Gastrocnemius medialis (tissue), 4 donors: Measurements from ENCODE around the gene PCDHAC2. TPM values are rescaled to one million over a fixed set of nuclear protein-coding genes. Genes with fewer than 3 reads are reported as not detected.

Experiments used
- ATAC-seq, 2 donors: fragments of 150-250 bp; one replicate each; pipeline ENCODE4 v1.9.1; 2016
- DNase-seq, 2 donors: peaks; one replicate each; pipeline ENCODE4 v3.0.0-alpha.2; 2019
- H3K27ac ChIP-seq, 4 donors: fragments of 200-600 bp; sonication (generic); 1 replicate in 1 of 4; 2 replicates in 3 of 4; pipeline ENCODE4 v1.5.1; 2016 to 2018; ENCODE audit warnings: mild to moderate bottlenecking in 2 of 4, moderate library complexity in 1 of 4
- H3K27me3 ChIP-seq, 3 donors: fragments of 200-600 bp; sonication (generic) in 2 of 3; 1 replicate in 1 of 3; 2 replicates in 2 of 3; pipeline versions ENCODE4 v1.5.1 to v1.6.0; 2016 to 2019; ENCODE audit warnings: mild to moderate bottlenecking in 1 of 3, moderate library complexity in 1 of 3
- H3K36me3 ChIP-seq, 2 donors: fragments of 200-600 bp; sonication (generic) in 1 of 2; one replicate each; pipeline ENCODE4 v1.5.1; 2017 to 2018
- H3K4me1 ChIP-seq, 2 donors: fragments of 200-600 bp; sonication (generic) in 1 of 2; one replicate each; pipeline ENCODE4 v1.5.1; 2016 to 2017; ENCODE audit warnings: mild to moderate bottlenecking in 2 of 2
- H3K4me3 ChIP-seq, 4 donors: fragments of 200-600 bp; sonication (generic) in 3 of 4; 1 replicate in 1 of 4; 2 replicates in 3 of 4; pipeline ENCODE4 v1.5.1; 2016 to 2019; ENCODE audit warnings: mild to moderate bottlenecking in 2 of 4
- H3K9me3 ChIP-seq, 3 donors: fragments of 200-600 bp; sonication (generic) in 2 of 3; 1 replicate in 1 of 3; 2 replicates in 2 of 3; pipeline ENCODE4 v1.5.1; 2016 to 2019
- CTCF ChIP-seq, 5 experiments: fragments of 450-650 bp in 3 of 5; fragments of 200-600 bp in 2 of 5; sonication (generic) in 2 of 5; IDR thresholded peaks in 4 of 5; conservative IDR thresholded peaks in 1 of 5; 1 replicate in 4 of 5; 2 replicates in 1 of 5; pipeline ENCODE4 v1.5.1; 2016 to 2019; ENCODE audit warnings: antibody characterized with exemption in 5 of 5, mild to moderate bottlenecking in 3 of 5, moderate library complexity in 3 of 5
- POLR2A ChIP-seq, 2 donors: fragments of 450-650 bp; IDR thresholded peaks; one replicate each; pipeline ENCODE4 v1.6.1; 2017; ENCODE audit warnings: antibody characterized with exemption in 2 of 2, mild to moderate bottlenecking in 2 of 2, moderate library complexity in 2 of 2
- in situ Hi-C, 4 donors: fragments of 200-750 bp; cut with MboI; loops; one replicate each; pipeline versions ENCODE4 v1.15.0 to v1.8.0; 2017; ENCODE audit warnings: low sequenced_read_pairs in 4 of 4
- intact Hi-C: fragments of 100-400 bp; cut with DNase I; formaldehyde crosslinking; loops from one replicate; pipeline ENCODE4 v1.15.1; 2023; ENCODE audit warnings: low total_unique reads
- total RNA-seq, 4 donors: library from RNA; depleted of rRNA; stranded (reverse); fragments of >200 nt; gene quantifications; one replicate each; pipeline versions ENCODE4 v1.1.0 to v1.2.3, GENCODE V29; 2016

The PCDHAC2 gene
- total RNA-seq, 4 donors from 2014 or later: 0.03 to 0.13 TPM; not detected in 2

DNA sequence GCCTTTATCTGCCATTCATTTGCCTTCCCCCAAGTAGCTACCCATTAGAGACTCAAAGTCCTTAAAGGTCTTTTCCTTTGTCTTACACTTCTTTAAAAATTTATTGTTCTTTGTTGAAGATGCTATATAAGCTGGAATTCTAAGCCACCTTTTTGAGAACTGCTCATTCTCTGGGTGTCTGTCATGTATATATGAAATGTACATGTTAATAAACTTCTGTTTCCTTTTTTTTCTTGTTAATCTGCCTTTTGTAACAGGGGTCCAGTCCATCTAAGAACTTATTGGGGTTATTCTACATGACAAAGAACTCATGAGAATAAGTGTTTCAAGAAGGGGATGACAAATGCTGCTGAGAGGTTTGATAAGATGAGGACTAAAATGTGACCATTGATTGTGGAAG lies 41.5 kb downstream of the PCDHAC2 start:
- no peak for DNase-seq
- in situ Hi-C loops: no loop called here

DNA sequence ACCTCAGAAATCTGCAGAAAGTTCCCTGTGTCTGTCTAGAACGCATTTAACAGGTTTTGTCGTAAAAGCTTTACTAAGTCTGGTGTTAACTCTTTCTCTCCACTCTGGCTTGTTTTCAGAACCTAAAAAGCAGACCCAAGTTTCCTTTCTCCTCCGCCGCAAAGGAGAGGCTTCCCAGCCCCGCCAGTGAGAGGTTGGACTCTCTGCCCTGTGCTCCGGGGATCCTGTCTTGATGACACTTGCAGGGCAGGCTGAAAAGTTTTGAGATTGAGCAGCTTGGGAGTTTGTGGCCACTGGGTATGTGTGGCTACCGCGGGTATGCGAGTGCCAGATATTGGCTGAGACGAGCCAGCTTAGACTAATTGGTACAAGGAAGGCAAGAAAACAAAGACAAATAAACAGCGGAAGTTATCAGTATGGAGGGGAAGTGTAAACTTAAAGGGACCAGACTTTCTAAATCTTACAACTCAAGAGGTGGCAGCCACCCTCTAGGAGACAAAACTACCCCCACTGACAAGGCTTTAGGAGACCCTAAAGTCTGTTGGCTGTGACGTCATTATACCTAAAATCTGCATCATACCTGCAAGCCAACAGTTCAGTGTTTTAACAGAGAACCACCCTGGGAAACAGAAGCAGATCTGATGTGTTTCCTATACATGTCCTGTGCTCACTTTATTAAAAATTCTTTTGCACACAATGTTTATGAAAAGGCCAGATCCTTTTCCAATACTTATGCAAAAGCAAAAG lies 43.9 kb downstream of the PCDHAC2 start:
- intact Hi-C loops: no loop called here

More for the DNA sequence above, 41.5 kb downstream of the PCDHAC2 start:
- ATAC-seq: no peak
- Histone ChIP-seq H3K36me3 (no peaks in the 10 kb centered on the region), H3K27ac (no peak overlapping the region), H3K4me1 (no peaks in the 10 kb centered on the region), H3K9me3 (no peaks in the 10 kb centered on the region), H3K27me3 (no peaks in the 10 kb centered on the region), H3K4me3 (no peak overlapping the region)
- intact Hi-C loops: no loop called here
- no peak for TF ChIP-seq POLR2A (IDR thresholded peaks at IDR 0.05)
- no peak for TF ChIP-seq CTCF (IDR thresholded peaks at IDR 0.05 in 4 of 5, conservative IDR thresholded peaks at IDR 0.05 in 1 of 5)

DNA sequence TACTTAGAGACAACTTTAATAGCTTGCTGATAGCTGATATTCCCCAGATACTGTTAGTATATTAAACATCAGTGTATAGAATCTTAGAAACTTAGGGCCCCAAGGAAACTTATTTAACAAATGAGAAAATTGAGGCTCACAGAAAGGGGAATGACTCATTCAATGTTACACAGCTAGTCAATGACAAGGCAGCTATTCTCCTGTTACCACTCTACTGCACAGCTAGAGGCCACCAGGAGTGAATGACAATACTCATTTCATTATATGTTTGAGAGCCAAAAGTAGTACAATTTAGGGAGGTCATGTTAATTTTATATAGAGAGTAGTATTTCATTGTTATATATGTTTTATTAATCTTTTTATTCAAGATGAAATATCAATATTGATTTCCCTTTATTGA lies 51.7 kb downstream of the PCDHAC2 start:
- Histone ChIP-seq H3K36me3 (no peaks in the 10 kb centered on the region), H3K27ac (no peak overlapping the region), H3K9me3 (no peaks in the 10 kb centered on the region), H3K27me3 (no peaks in the 10 kb centered on the region), H3K4me1 (no peaks in the 10 kb centered on the region), H3K4me3 (no peak overlapping the region)
- in situ Hi-C loops (no loop called here), intact Hi-C loops (no loop called here)
- ATAC-seq (no peak), DNase-seq (no peak)
- no peak for TF ChIP-seq POLR2A (IDR thresholded peaks at IDR 0.05)
- TF ChIP-seq CTCF (IDR thresholded peaks at IDR 0.05 in 4 of 5, conservative IDR thresholded peaks at IDR 0.05 in 1 of 5): no peak

More for the DNA sequence above, 43.9 kb downstream of the PCDHAC2 start:
- H3K27me3 ChIP-seq: no peaks in the 10 kb centered on the region
- DNase-seq: no peak
- H3K4me3 ChIP-seq: no peak overlapping the region
- in situ Hi-C loops: no loop called here
- H3K36me3 ChIP-seq: no peaks in the 10 kb centered on the region
- no peak for ATAC-seq
- H3K27ac ChIP-seq: no peak overlapping the region
- TF ChIP-seq CTCF (IDR thresholded peaks at IDR 0.05 in 4 of 5, conservative IDR thresholded peaks at IDR 0.05 in 1 of 5): no peak
- TF ChIP-seq POLR2A (IDR thresholded peaks at IDR 0.05): no peak
- H3K4me1 ChIP-seq: no peaks in the 10 kb centered on the region
- no peaks in the 10 kb centered on the region for H3K9me3 ChIP-seq

Other genes with a start within 250 kb of the PCDHAC2 start
- gene PCDHA1, start 180.3 kb upstream of the PCDHAC2 start, total RNA-seq: not detected
- under 1 TPM in 1 of 4 donors, not detected in 3; 0.12 TPM for gene PCDHA2, start 171.6 kb upstream of the PCDHAC2 start, total RNA-seq
- gene PCDHA3, start 165.4 kb upstream of the PCDHAC2 start, total RNA-seq: under 1 TPM in 2 of 4 donors, not detected in 2; 0.07 to 0.20 TPM
- under 1 TPM in 2 of 4 donors, not detected in 2; 0.20 to 0.23 TPM for gene PCDHA4, start 159.4 kb upstream of the PCDHAC2 start, total RNA-seq
- gene PCDHA5, start 144.9 kb upstream of the PCDHAC2 start, total RNA-seq: not detected
- gene PCDHA6, start 138.5 kb upstream of the PCDHAC2 start, total RNA-seq: under 1 TPM in 2 of 4 donors, not detected in 2; 0.10 to 0.19 TPM
- under 1 TPM in 2 of 4 donors, not detected in 2; 0.15 to 0.24 TPM for gene PCDHA7, start 132.2 kb upstream of the PCDHAC2 start, total RNA-seq
- gene PCDHA8, start 125.3 kb upstream of the PCDHAC2 start, total RNA-seq: under 1 TPM in 1 of 4 donors, not detected in 3; 0.18 TPM
- under 1 TPM in 2 of 4 donors, not detected in 2; 0.07 TPM for gene PCDHA9, start 118.1 kb upstream of the PCDHAC2 start, total RNA-seq
- under 1 TPM in 3 of 4 donors, not detected in 1; 0.05 to 0.15 (median 0.07) TPM for gene PCDHA10, start 110.6 kb upstream of the PCDHAC2 start, total RNA-seq
- gene PCDHA11, start 97.5 kb upstream of the PCDHAC2 start, total RNA-seq: not detected
- gene PCDHA12, start 91.2 kb upstream of the PCDHAC2 start, total RNA-seq: under 1 TPM in 1 of 4 donors, not detected in 3; 0.05 TPM
- not detected for gene PCDHA13, start 84.4 kb upstream of the PCDHAC2 start, total RNA-seq
- under 1 TPM in 1 of 4 donors, not detected in 3; 0.13 TPM for gene PCDHAC1, start 40.2 kb upstream of the PCDHAC2 start, total RNA-seq
- not detected for gene PCDHB1, start 84.9 kb downstream of the PCDHAC2 start, total RNA-seq
- gene PCDHB2, start 128.1 kb downstream of the PCDHAC2 start, total RNA-seq: 1 to 10 TPM in 2 of 4 donors, under 1 TPM in 2; 0.71 to 1.7 (median 1.2) TPM
- gene PCDHB3, start 134.0 kb downstream of the PCDHAC2 start, total RNA-seq: under 1 TPM in 3 of 4 donors, not detected in 1; 0.61 to 0.72 (median 0.71) TPM
- gene PCDHB4, start 155.3 kb downstream of the PCDHAC2 start, total RNA-seq: 1 to 10 TPM in 3 of 4 donors, under 1 TPM in 1; 1.00 to 3.0 (median 1.8) TPM
- 1 to 10 TPM in 1 of 4 donors, under 1 TPM in 3; 0.38 to 1.5 (median 0.91) TPM for gene PCDHB5, start 168.7 kb downstream of the PCDHAC2 start, total RNA-seq
- gene PCDHB6, start 183.6 kb downstream of the PCDHAC2 start, total RNA-seq: under 1 TPM in 3 of 4 donors, not detected in 1; 0.09 to 0.46 (median 0.19) TPM
- under 1 TPM; 0.07 to 0.75 (median 0.20) TPM for gene PCDHB7, start 206.2 kb downstream of the PCDHAC2 start, total RNA-seq
- gene PCDHB8, start 211.3 kb downstream of the PCDHAC2 start, total RNA-seq: under 1 TPM in 2 of 4 donors, not detected in 2; 0.16 to 0.20 TPM
- gene PCDHB16, start 215.9 kb downstream of the PCDHAC2 start, total RNA-seq: 1 to 10 TPM in 3 of 4 donors, under 1 TPM in 1; 0.87 to 2.5 (median 1.7) TPM
- 1 to 10 TPM in 1 of 4 donors, under 1 TPM in 3; 0.15 to 3.0 (median 0.71) TPM for gene PCDHB9, start 220.7 kb downstream of the PCDHAC2 start, total RNA-seq
- gene PCDHB10, start 225.9 kb downstream of the PCDHAC2 start, total RNA-seq: under 1 TPM; 0.23 to 0.61 (median 0.54) TPM
- gene PCDHB11, start 233.2 kb downstream of the PCDHAC2 start, total RNA-seq: 1 to 10 TPM in 1 of 4 donors, under 1 TPM in 3; 0.05 to 1.1 (median 0.53) TPM
- 1 to 10 TPM in 1 of 4 donors, under 1 TPM in 3; 0.41 to 1.1 (median 0.59) TPM for gene PCDHB12, start 242.2 kb downstream of the PCDHAC2 start, total RNA-seq
- 1 to 10 TPM in 1 of 4 donors, under 1 TPM in 3; 0.40 to 2.1 (median 0.69) TPM for gene PCDHB13, start 247.4 kb downstream of the PCDHAC2 start, total RNA-seq